HG02885 (cell line): ENCODE results near the gene MBNL1.

ENCODE experiments used
- ATAC-seq: cut with Tn5 transposase; IDR thresholded peaks from one replicate; pipeline ENCODE4 v1.9.1; 2021; ENCODE audit warnings: mild to moderate bottlenecking; ENCODE audit not compliant: unreplicated experiment, poor library complexity

MBNL1 gene

GRCh38 chr3:152270937-152271336 is 2.2 kb downstream of the MBNL1 start:
- no peak for ATAC-seq

- no peak for ATAC-seq
Observed at GRCh38 chr3:152271501-152272236, 2.9 kb downstream of the MBNL1 start.

GRCh38 chr3:152272771-152273242 is 4.1 kb downstream of the MBNL1 start:
- no peak for ATAC-seq

- no peak for ATAC-seq
Observed at GRCh38 chr3:152276681-152277080, 8.0 kb downstream of the MBNL1 start.

- ATAC-seq: no peak
Observed at GRCh38 chr3:152277198-152277597, 8.5 kb downstream of the MBNL1 start.

DNA sequence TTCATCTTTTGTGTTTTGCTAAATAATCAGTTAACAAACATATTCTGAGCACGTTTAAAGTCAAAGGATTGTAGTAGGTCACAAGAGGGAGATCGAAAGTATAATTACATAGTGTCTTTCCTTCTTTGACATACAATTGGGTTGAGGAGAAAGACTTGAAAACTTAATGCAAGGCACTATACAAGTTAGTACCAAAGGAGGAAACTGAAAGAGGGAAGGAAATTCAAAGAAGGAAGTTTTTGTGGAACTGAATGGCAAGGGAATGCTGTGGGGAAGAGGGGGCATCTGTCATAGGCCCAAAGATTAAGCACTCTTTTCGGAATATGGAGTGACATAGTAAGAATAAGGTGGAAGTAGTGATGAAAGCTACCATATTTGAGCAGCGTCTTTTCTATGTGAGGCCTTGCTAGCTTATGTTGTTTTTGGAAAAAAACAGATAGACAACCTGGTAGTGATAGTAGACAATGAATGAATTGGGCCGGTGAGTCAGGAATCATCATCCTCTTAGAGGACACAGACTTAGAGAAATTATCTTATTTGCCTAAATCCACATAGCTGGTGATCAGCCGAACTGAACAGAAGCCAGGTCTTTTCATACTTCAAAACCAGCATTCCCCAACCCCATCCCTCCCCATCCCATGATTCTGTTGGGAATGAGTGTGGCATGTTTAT is 10.2 kb downstream of the MBNL1 start:
- no peak for ATAC-seq

- ATAC-seq: no peak
Observed at GRCh38 chr3:152279479-152279878, 10.8 kb downstream of the MBNL1 start.

GRCh38 chr3:152280539-152280938 is 11.8 kb downstream of the MBNL1 start:
- ATAC-seq: no peak

DNA sequence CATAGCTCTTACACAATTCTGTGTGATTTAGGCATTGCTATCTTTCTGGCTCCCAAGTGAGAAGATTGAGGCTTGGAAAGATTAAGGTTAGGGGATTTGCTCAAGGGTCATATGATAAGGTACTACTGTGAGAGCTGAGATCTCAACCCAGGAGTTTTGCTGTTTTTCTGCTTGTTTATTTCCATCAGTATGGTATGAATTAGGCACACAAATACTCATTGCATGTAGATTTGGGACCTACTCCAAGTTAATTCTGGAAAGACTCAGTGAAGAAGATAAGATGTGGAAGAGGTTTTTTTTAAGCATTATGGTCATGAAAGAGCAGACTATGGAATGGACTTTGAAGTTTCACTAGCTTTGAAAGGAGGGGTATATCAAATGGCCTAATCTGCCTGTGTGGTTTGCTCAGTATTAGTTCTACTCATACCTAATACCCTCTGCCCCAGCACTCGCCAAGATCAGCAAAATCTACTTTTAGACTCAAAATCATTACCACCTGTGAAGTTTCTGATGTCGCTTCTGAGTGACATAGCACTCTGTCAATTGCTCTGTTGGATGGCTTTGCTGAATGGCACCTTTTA is 12.5 kb downstream of the MBNL1 start:
- ATAC-seq: peak; percentile 77

DNA sequence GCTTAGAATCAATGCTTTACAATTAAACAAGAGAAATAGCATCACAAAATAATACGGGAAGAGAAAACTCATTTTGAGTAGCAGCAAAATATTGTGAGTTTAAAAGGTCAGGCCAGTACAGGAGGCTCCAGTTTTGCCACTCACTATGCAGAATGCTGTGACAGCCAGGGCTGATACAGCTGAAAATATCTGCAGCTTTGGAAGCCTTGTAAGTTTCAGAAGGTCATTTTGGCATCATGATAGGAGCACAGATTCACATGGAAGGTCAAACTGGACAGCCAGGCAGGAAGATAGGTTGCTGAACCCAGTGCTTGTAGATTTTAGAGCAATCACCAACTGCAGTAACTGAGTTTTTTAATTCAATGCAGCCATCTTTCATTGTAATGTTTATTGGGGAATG is 14.1 kb downstream of the MBNL1 start:
- no peak for ATAC-seq

- peak; percentile 30 for ATAC-seq
Observed at GRCh38 chr3:152283492-152284381, 15.0 kb downstream of the MBNL1 start.

- no peak for ATAC-seq
Observed at GRCh38 chr3:152284906-152285305, 16.2 kb downstream of the MBNL1 start.

DNA sequence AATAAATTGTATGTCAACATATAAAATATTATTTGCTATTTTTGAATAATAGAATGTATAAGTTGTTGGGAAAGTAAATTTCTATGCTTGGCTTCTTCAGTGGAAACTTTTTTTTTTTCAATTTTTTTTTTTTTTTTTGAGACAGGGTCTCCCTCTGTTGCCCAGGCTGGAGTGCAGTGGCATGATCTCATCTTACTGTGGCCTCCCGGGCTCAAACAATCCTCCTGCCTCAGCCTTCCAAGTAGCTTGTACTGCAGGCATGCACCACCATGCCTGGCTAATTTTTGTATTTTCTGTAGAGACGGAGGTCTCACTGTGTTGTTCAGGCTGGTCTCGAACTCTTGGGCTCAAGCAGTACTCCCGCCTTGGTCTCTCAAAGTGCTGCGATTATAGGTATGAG is 16.8 kb downstream of the MBNL1 start:
- ATAC-seq: no peak

DNA sequence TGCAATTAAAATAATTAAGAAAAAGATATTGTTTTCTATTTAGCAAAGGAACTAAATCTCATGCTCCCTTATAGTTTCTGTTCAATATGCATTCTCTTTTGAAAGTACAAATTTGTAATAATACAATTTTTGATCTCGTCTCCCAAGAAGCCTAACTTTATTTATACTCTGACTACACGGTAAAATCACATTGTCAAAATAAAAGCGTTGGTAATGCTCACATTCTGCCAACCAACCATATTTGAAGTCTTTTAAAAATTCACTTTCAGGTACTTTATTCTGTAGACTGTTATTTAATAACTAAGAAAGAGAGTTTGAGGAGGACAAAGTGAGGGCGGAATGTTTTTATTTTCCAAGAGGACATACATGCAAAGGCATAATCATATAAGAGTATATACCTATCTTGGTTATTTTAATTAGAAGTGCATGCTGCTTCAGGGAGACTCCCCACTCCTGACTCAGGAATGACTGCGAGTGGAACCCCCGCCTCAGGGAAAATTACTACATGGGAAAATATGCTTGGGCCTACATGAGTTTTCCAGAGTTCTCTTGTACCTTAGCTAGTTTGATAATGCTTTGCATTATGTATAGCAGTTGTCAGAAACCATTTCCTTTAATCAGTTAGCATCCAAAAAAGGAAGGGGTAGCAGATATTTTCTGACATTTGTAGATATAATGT is 19.3 kb downstream of the MBNL1 start:
- ATAC-seq: no peak

- ATAC-seq: no peak
Observed at GRCh38 chr3:152288681-152289080, 20.0 kb downstream of the MBNL1 start.

GRCh38 chr3:152289708-152290107 is 21.0 kb downstream of the MBNL1 start:
- no peak for ATAC-seq

GRCh38 chr3:152290374-152290773 is 21.6 kb downstream of the MBNL1 start:
- no peak for ATAC-seq

DNA sequence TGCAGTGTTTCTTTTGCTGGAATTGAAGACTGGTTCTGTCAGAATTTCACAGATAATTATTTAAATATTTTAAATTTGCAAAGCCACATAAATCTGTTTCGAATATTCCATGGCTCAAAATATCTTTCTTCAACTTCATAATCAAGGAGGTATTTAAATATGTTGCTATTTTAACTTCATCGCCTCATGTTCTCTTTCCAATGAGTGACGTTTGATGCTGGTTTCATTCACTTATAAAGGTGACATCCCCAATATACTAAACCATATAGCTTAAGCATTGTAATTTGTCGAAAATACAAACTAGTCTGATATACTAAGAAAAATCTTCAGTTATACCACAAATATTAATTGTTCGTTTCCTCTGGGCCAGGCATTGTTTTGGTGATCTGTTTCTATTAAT is 22.5 kb downstream of the MBNL1 start:
- no peak for ATAC-seq

GRCh38 chr3:152291649-152292066 is 22.9 kb downstream of the MBNL1 start:
- ATAC-seq: no peak

DNA sequence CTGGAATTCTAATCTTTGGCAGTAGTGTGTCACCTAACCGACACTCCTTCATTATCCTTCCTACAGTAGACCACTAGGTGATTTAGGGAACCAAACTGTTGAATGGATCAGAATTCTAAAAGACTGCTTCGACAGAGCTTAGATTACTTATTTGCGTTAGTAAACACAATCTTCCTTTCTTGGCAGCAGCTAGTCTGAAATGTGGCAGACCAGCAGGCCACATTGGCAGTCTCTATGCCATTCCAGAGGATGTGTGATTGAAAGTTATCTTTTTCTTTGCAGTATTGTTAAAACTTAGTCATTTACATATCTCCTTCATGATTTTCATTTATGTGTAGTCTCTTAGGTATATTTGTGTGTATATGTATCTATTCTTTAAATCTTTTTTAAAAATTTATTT is 23.6 kb downstream of the MBNL1 start:
- no peak for ATAC-seq
